IMR-90 (cell line): ENCODE results near the gene CARF. TPM values are rescaled to one million over a fixed set of nuclear protein-coding genes. Genes with fewer than 3 reads are reported as not detected.

Source experiments
- microRNA-seq, 2 experiments: library from miRNA; stranded (forward) in 1 of 2; unstranded in 1 of 2; fragments of 10-50 nt in 1 of 2; fragments of <30 nt in 1 of 2; gene quantifications in 1 of 2; microRNA quantifications in 1 of 2; one replicate each; pipeline versions ENCODE3 to v1.1.0; 2013 to 2020; ENCODE audit not compliant: insufficient read depth in 1 of 2, insufficient read length in 1 of 2, unreplicated experiment in 1 of 2
- polyA plus RNA-seq, 3 experiments: library from polyadenylated mRNA; depleted of rRNA; stranded (reverse); fragments of >200 nt; gene quantifications; 2 replicates each; pipeline ENCODE4 v1.2.3, GENCODE V29; 2012; ENCODE audit warnings: low replicate concordance in 1 of 3
- small RNA-seq, 5 experiments: library from RNA; depleted of rRNA; stranded (forward); fragments of <200 nt; gene quantifications; one replicate each; pipeline ENCODE3, GENCODE V24; 2012
- total RNA-seq: library from RNA; depleted of rRNA; stranded (reverse); fragments of >200 nt; gene quantifications from 2 replicates; pipeline ENCODE4 v1.2.3, GENCODE V29; 2012; rRNA removed

CARF gene
- total and polyA plus RNA-seq, 2 of the 4 experiments (the other 2 are of a cell fraction): 2.4 to 5.6 TPM

Small RNA genes within 50 kb of the gene (microRNA-seq; reads per million reads assigned to microRNA genes)
- gene AC010900.2 (ENCODE audit: insufficient read depth, insufficient read length): not detected

Small RNA genes within 50 kb of the gene (small RNA-seq; reads per million reads assigned to genes)
- 0 reads per million in 5 experiments for gene AC010900.2

Other genes starting within 250 kb of the CARF start
- gene ICA1L, start 40.5 kb upstream of the CARF start, total RNA-seq: 1.8 and 1.9 TPM in 2 replicates
- gene ICA1L, start 40.5 kb upstream of the CARF start, polyA plus RNA-seq (2012; rRNA removed): 1.7 and 1.8 TPM in 2 replicates
- gene WDR12, start 602 bp upstream of the CARF start, total RNA-seq: 8.6 and 12.2 TPM in 2 replicates
- 11.1 and 17.0 TPM in 2 replicates for gene WDR12, start 602 bp upstream of the CARF start, polyA plus RNA-seq (2012; rRNA removed)
- gene NBEAL1, start 102.6 kb downstream of the CARF start, total RNA-seq: 38.0 and 52.2 TPM in 2 replicates
- gene NBEAL1, start 102.6 kb downstream of the CARF start, polyA plus RNA-seq (2012; rRNA removed): 4.1 and 6.4 TPM in 2 replicates